GM23338 (cell line): ENCODE data around the gene HAPLN3. TPM values are rescaled to one million over a fixed set of nuclear protein-coding genes. Genes with fewer than 3 reads are reported as not detected.

Experiments used
- ATAC-seq: fragments of 200-7000 bp; cut with Tn5 transposase; 3 replicates; pipeline ENCODE4 v1.9.1; 2020
- DNase-seq: peaks from one replicate; pipeline ENCODE4 v3.0.0-alpha.2; 2015; ENCODE audit warnings: low spot score
- H2AFZ ChIP-seq: fragments of 200-600 bp; sonication (generic); 2 replicates; pipeline ENCODE4 v1.8.0; 2016; ENCODE audit warnings: antibody characterized with exemption, mild to moderate bottlenecking, moderate library complexity
- H3F3A ChIP-seq: fragments of 200-600 bp; sonication (generic); replicated peaks from 2 replicates; pipeline ENCODE4 v1.8.0; 2017; ENCODE audit warnings: antibody characterized with exemption, mixed run types, low read depth
- H3K27ac ChIP-seq: fragments of 200-600 bp; sonication (generic); 2 replicates; pipeline ENCODE4 v1.6.1; 2016; ENCODE audit warnings: low read depth
- H3K27me3 ChIP-seq: fragments of 200-600 bp; sonication (generic); 2 replicates; pipeline ENCODE4 v1.8.0; 2016; ENCODE audit warnings: mild to moderate bottlenecking, mixed run types, moderate library complexity; ENCODE audit not compliant: insufficient read depth
- H3K36me3 ChIP-seq: fragments of 200-600 bp; sonication (generic); 2 replicates; pipeline ENCODE4 v1.8.0; 2016; ENCODE audit warnings: mild to moderate bottlenecking; ENCODE audit not compliant: insufficient read depth
- H3K4me1 ChIP-seq: fragments of 200-600 bp; sonication (generic); 2 replicates; pipeline ENCODE4 v1.8.0; 2016; ENCODE audit warnings: mild to moderate bottlenecking, moderate library complexity; ENCODE audit not compliant: insufficient read depth
- H3K4me2 ChIP-seq: fragments of 200-600 bp; sonication (generic); 2 replicates; pipeline ENCODE4 v1.7.1; 2017; ENCODE audit warnings: mixed run types
- H3K4me3 ChIP-seq: fragments of 200-600 bp; sonication (generic); 2 replicates; pipeline ENCODE4 v1.6.1; 2016; ENCODE audit warnings: mixed run types
- H3K79me2 ChIP-seq: fragments of 200-600 bp; sonication (generic); replicated peaks from 2 replicates; pipeline ENCODE4 v1.8.0; 2017; ENCODE audit warnings: mild to moderate bottlenecking; ENCODE audit not compliant: insufficient read depth
- H3K9me2 ChIP-seq: fragments of 200-600 bp; sonication (generic); 2 replicates; pipeline ENCODE4 v1.8.0; 2017; ENCODE audit not compliant: insufficient read depth
- H4K20me1 ChIP-seq: fragments of 200-600 bp; sonication (generic); replicated peaks from 2 replicates; pipeline ENCODE4 v1.8.0; 2017; ENCODE audit warnings: mild to moderate bottlenecking; ENCODE audit not compliant: insufficient read depth
- H3K27ac Mint-ChIP-seq: 2 replicates; pipeline ENCODE4 v1.8.0; 2020; ENCODE audit warnings: inconsistent platforms, mild to moderate bottlenecking, moderate library complexity, mixed read lengths
- H3K27me3 Mint-ChIP-seq: 3 replicates; pipeline ENCODE4 v1.8.0; 2022; ENCODE audit warnings: low read depth, mild to moderate bottlenecking, moderate library complexity, mixed read lengths, inconsistent platforms; ENCODE audit not compliant: insufficient read depth, poor library complexity
- H3K36me3 Mint-ChIP-seq: 3 replicates; pipeline ENCODE4 v1.8.0; 2021; ENCODE audit warnings: low read depth, mild to moderate bottlenecking, inconsistent platforms, moderate library complexity, mixed read lengths
- H3K4me1 Mint-ChIP-seq: 3 replicates; pipeline ENCODE4 v1.8.0; 2020; ENCODE audit warnings: mild to moderate bottlenecking, inconsistent platforms, mixed read lengths
- H3K4me3 Mint-ChIP-seq: 3 replicates; pipeline ENCODE4 v1.8.0; 2021; ENCODE audit warnings: moderate library complexity, mild to moderate bottlenecking, inconsistent platforms, mixed read lengths
- H3K9me3 Mint-ChIP-seq: 3 replicates; pipeline ENCODE4 v1.8.0; 2020; ENCODE audit warnings: moderate library complexity, mild to moderate bottlenecking, inconsistent platforms, mixed read lengths
- EZH2phosphoT487 ChIP-seq: fragments of 200-600 bp; sonication (generic); IDR thresholded peaks from one replicate; pipeline ENCODE4 v1.8.1; 2018; ENCODE audit warnings: antibody characterized with exemption; ENCODE audit not compliant: unreplicated experiment
- JUNB ChIP-seq: IDR thresholded peaks from one replicate; pipeline ENCODE4 v1.6.1; 2016; ENCODE audit warnings: antibody characterized with exemption; ENCODE audit not compliant: unreplicated experiment
- NANOG ChIP-seq: IDR thresholded peaks from 2 replicates; pipeline ENCODE4 v1.6.1; 2016; ENCODE audit warnings: antibody characterized with exemption, borderline replicate concordance
- POLR2AphosphoS5 ChIP-seq: IDR thresholded peaks from 2 replicates; pipeline ENCODE4 v1.6.1; 2016; ENCODE audit warnings: antibody characterized with exemption, low read depth
- STAT1 ChIP-seq: IDR thresholded peaks from one replicate; pipeline ENCODE4 v1.6.1; 2016; ENCODE audit warnings: antibody characterized with exemption; ENCODE audit not compliant: unreplicated experiment
- polyA plus RNA-seq: library from polyadenylated mRNA; unstranded; fragments of >200 nt; fragmentation: Nextera tagmentation; extraction: Ambion mirVana; gene quantifications from 2 replicates; pipeline ENCODE4 v1.2.1, GENCODE V29; 2016
- total RNA-seq: library from RNA; depleted of rRNA; stranded (reverse); fragments of >200 nt; shearing (Covaris generic); gene quantifications from 2 replicates; pipeline ENCODE4 v1.2.3, GENCODE V29; 2014
- TF ChIP-seq, protein P1 (sequence below): fragments of 250-450 bp; sonication (Bioruptor Pico); IDR thresholded peaks from 2 replicates; pipeline ENCODE4 v1.5.0; 2020; ENCODE audit warnings: mild to moderate bottlenecking, moderate library complexity
- TF ChIP-seq, protein P2 (sequence below), 2 experiments: fragments of 200-600 bp in 1 of 2; sonication (generic) in 1 of 2; conservative IDR thresholded peaks; 2 replicates each; pipeline versions ENCODE4 v1.5.1 to v1.6.1; 2016 to 2017; ENCODE audit warnings: antibody characterized with exemption in 2 of 2, low read depth in 2 of 2, mild to moderate bottlenecking in 2 of 2, moderate library complexity in 1 of 2

HAPLN3 gene
- total and polyA plus RNA-seq, 2 experiments from 2014 or later = 22.7 to 62.6 TPM

DNA sequence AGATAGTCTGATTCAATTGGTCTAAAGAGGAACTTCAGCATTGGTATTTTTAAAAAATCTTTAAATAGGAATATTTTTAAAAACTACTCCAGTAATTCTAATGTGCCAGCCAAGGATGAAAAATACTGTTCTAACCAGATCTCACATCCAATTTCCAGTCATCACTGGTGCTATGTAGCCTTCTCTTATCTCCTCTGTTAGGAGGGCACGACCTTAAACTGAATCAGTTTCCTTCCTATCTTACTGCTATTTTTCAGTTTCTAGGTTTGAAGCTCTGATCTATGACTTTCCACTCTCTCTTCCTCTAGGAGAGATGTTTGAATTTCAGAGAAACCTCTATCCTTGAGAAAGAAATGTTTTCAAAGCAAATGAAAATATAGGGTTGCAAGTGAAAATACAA is 31.9 kb downstream of the HAPLN3 start (continued):
- TF ChIP-seq, protein P1, sequence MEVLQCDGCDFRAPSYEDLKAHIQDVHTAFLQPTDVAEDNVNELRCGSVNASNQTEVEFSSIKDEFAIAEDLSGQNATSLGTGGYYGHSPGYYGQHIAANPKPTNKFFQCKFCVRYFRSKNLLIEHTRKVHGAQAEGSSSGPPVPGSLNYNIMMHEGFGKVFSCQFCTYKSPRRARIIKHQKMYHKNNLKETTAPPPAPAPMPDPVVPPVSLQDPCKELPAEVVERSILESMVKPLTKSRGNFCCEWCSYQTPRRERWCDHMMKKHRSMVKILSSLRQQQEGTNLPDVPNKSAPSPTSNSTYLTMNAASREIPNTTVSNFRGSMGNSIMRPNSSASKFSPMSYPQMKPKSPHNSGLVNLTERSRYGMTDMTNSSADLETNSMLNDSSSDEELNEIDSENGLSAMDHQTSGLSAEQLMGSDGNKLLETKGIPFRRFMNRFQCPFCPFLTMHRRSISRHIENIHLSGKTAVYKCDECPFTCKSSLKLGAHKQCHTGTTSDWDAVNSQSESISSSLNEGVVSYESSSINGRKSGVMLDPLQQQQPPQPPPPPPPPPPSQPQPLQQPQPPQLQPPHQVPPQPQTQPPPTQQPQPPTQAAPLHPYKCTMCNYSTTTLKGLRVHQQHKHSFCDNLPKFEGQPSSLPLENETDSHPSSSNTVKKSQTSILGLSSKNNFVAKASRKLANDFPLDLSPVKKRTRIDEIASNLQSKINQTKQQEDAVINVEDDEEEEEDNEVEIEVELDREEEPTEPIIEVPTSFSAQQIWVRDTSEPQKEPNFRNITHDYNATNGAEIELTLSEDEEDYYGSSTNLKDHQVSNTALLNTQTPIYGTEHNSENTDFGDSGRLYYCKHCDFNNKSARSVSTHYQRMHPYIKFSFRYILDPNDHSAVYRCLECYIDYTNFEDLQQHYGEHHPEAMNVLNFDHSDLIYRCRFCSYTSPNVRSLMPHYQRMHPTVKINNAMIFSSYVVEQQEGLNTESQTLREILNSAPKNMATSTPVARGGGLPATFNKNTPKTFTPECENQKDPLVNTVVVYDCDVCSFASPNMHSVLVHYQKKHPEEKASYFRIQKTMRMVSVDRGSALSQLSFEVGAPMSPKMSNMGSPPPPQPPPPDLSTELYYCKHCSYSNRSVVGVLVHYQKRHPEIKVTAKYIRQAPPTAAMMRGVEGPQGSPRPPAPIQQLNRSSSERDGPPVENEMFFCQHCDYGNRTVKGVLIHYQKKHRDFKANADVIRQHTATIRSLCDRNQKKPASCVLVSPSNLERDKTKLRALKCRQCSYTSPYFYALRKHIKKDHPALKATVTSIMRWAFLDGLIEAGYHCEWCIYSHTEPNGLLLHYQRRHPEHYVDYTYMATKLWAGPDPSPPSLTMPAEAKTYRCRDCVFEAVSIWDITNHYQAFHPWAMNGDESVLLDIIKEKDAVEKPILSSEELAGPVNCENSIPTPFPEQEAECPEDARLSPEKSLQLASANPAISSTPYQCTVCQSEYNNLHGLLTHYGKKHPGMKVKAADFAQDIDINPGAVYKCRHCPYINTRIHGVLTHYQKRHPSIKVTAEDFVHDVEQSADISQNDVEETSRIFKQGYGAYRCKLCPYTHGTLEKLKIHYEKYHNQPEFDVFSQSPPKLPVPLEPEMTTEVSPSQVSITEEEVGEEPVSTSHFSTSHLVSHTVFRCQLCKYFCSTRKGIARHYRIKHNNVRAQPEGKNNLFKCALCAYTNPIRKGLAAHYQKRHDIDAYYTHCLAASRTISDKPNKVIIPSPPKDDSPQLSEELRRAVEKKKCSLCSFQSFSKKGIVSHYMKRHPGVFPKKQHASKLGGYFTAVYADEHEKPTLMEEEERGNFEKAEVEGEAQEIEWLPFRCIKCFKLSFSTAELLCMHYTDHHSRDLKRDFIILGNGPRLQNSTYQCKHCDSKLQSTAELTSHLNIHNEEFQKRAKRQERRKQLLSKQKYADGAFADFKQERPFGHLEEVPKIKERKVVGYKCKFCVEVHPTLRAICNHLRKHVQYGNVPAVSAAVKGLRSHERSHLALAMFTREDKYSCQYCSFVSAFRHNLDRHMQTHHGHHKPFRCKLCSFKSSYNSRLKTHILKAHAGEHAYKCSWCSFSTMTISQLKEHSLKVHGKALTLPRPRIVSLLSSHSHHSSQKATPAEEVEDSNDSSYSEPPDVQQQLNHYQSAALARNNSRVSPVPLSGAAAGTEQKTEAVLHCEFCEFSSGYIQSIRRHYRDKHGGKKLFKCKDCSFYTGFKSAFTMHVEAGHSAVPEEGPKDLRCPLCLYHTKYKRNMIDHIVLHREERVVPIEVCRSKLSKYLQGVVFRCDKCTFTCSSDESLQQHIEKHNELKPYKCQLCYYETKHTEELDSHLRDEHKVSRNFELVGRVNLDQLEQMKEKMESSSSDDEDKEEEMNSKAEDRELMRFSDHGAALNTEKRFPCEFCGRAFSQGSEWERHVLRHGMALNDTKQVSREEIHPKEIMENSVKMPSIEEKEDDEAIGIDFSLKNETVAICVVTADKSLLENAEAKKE = no peak
- no peak for TF ChIP-seq JUNB
- TF ChIP-seq STAT1 = no peak
- TF ChIP-seq, protein P2, sequence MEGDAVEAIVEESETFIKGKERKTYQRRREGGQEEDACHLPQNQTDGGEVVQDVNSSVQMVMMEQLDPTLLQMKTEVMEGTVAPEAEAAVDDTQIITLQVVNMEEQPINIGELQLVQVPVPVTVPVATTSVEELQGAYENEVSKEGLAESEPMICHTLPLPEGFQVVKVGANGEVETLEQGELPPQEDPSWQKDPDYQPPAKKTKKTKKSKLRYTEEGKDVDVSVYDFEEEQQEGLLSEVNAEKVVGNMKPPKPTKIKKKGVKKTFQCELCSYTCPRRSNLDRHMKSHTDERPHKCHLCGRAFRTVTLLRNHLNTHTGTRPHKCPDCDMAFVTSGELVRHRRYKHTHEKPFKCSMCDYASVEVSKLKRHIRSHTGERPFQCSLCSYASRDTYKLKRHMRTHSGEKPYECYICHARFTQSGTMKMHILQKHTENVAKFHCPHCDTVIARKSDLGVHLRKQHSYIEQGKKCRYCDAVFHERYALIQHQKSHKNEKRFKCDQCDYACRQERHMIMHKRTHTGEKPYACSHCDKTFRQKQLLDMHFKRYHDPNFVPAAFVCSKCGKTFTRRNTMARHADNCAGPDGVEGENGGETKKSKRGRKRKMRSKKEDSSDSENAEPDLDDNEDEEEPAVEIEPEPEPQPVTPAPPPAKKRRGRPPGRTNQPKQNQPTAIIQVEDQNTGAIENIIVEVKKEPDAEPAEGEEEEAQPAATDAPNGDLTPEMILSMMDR (conservative IDR thresholded peaks at IDR 0.05; ENCODE audit: low read depth in 2 of 2) = no peak
- no peak for TF ChIP-seq NANOG
- TF ChIP-seq EZH2phosphoT487 = no peak
- TF ChIP-seq POLR2AphosphoS5 = no peak

DNA sequence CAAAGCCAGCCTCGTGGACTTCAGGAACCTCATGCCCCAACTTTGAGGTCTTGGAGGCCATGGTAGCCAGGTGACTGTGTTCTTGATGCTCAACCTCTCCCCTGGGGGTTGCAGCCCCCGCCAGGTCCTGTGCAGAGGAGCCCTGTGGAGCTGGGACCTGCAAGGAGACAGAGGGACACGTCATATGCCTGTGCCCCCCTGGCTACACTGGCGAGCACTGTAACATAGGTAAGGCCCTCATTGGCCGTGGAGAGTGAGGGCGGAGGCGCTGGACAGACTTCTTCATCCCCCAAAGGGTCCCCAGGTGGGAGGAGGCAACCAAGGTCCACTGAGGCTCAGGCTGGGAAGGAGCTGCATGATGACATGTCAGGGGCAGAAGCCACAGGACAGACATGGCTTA is 35.1 kb downstream of the HAPLN3 start:
- ATAC-seq (no peak), DNase-seq (no peak)
- H3K4me2 ChIP-seq = no peak overlapping the region
- Mint-ChIP-seq H3K4me3 (no peak overlapping the region), H3K4me1 (no peaks in the 10 kb centered on the region), H3K9me3 (peaks cover 10% of the 10 kb centered on the region; the same call in 2 of the 3 replicates), H3K36me3 (no peaks in the 10 kb centered on the region; the same call in 2 of the 3 replicates), H3K27me3 (peaks cover 1% of the 10 kb centered on the region), H3K27ac (no peak overlapping the region)
- no peaks in the 10 kb centered on the region for H3K27me3 ChIP-seq
- no peaks in the 10 kb centered on the region for H3K36me3 ChIP-seq
- H4K20me1 ChIP-seq = no peaks in the 10 kb centered on the region
- H2AFZ ChIP-seq = no peak overlapping the region
- H3K9me2 ChIP-seq = no peaks in the 10 kb centered on the region
- no peak overlapping the region for H3K27ac ChIP-seq
- H3K4me3 ChIP-seq = no peak overlapping the region
- H3F3A ChIP-seq = no peaks in the 10 kb centered on the region
- no peaks in the 10 kb centered on the region for H3K4me1 ChIP-seq
- no peaks in the 10 kb centered on the region for H3K79me2 ChIP-seq
- TF ChIP-seq POLR2AphosphoS5 = no peak
- TF ChIP-seq, protein P1 = no peak
- TF ChIP-seq EZH2phosphoT487 = no peak
